H9 (cell line): Measurements from ENCODE around the gene MAPK8IP2. TPM values are rescaled to one million over a fixed set of nuclear protein-coding genes. Genes with fewer than 3 reads are reported as not detected.
"Not testable (repeated sequence)": the region's sequence is repeated elsewhere in the genome, so short reads cannot be mapped to it uniquely, and the experiment has no call there.

Experiments
- DNase-seq: peaks from one replicate; pipeline ENCODE4 v3.0.0-alpha.2; 2017
- H2AFZ ChIP-seq: one replicate; pipeline ENCODE4 v1.6.1; 2013; ENCODE audit warnings: mild to moderate bottlenecking, low read length, control low read depth, moderate library complexity
- H2AK5ac ChIP-seq: 2 replicates; pipeline ENCODE4 v1.6.1; 2013; ENCODE audit warnings: low read length, control low read depth, mixed read lengths; ENCODE audit not compliant: insufficient read length
- H2BK120ac ChIP-seq: one replicate; pipeline ENCODE4 v1.6.1; 2013; ENCODE audit warnings: low read depth, mild to moderate bottlenecking, low read length, control low read depth, inconsistent platforms; ENCODE audit not compliant: poor library complexity, severe bottlenecking
- H2BK12ac ChIP-seq: 2 replicates; pipeline ENCODE4 v1.6.1; 2013; ENCODE audit warnings: low read length, control low read depth, mixed read lengths, low read depth; ENCODE audit not compliant: insufficient read length
- H2BK15ac ChIP-seq: 2 replicates; pipeline ENCODE4 v1.6.1; 2013; ENCODE audit warnings: low read depth, low read length, control low read depth
- H2BK20ac ChIP-seq: one replicate; pipeline ENCODE4 v1.6.1; 2013; ENCODE audit warnings: low read depth, mild to moderate bottlenecking, low read length, control low read depth, inconsistent platforms; ENCODE audit not compliant: poor library complexity, severe bottlenecking
- H2BK5ac ChIP-seq: 2 replicates; pipeline ENCODE4 v1.6.1; 2013; ENCODE audit warnings: low read length, control low read depth, mixed read lengths; ENCODE audit not compliant: insufficient read length
- H3K14ac ChIP-seq: 2 replicates; pipeline ENCODE4 v1.6.1; 2013; ENCODE audit warnings: low read length, control low read depth; ENCODE audit not compliant: insufficient read depth
- H3K18ac ChIP-seq: 2 replicates; pipeline ENCODE4 v1.6.1; 2013; ENCODE audit warnings: low read depth, mild to moderate bottlenecking, mixed read lengths, low read length, control low read depth; ENCODE audit not compliant: insufficient read length
- H3K23ac ChIP-seq: 2 replicates; pipeline ENCODE4 v1.6.1; 2013; ENCODE audit warnings: low read length, control low read depth, mixed read lengths, low read depth; ENCODE audit not compliant: insufficient read length
- H3K23me2 ChIP-seq: 2 replicates; pipeline ENCODE4 v1.6.1; 2013; ENCODE audit warnings: low read depth, mild to moderate bottlenecking, mixed read lengths, low read length, control low read depth; ENCODE audit not compliant: insufficient read length, poor library complexity, severe bottlenecking
- H3K27ac ChIP-seq: 2 replicates; pipeline ENCODE4 v1.5.1; 2013; ENCODE audit warnings: low read length, control low read depth, mixed read lengths, low read depth; ENCODE audit not compliant: insufficient read length
- H3K27me3 ChIP-seq: 2 replicates; pipeline ENCODE4 v1.6.1; 2013; ENCODE audit warnings: low read length, control low read depth, inconsistent platforms; ENCODE audit not compliant: insufficient read depth
- H3K4ac ChIP-seq: 2 replicates; pipeline ENCODE4 v1.6.1; 2013; ENCODE audit warnings: low read depth, mild to moderate bottlenecking, control low read depth, inconsistent platforms, low read length, moderate library complexity
- H3K4me1 ChIP-seq: 2 replicates; pipeline ENCODE4 v1.6.1; 2013; ENCODE audit warnings: low read length, control low read depth, inconsistent platforms; ENCODE audit not compliant: insufficient read depth
- H3K4me2 ChIP-seq: 2 replicates; pipeline ENCODE4 v1.6.1; 2013; ENCODE audit warnings: low read length, control low read depth, mixed read lengths; ENCODE audit not compliant: insufficient read length, insufficient read depth
- H3K56ac ChIP-seq: 2 replicates; pipeline ENCODE4 v1.6.1; 2013; ENCODE audit warnings: low read depth, mild to moderate bottlenecking, mixed read lengths, low read length, control low read depth; ENCODE audit not compliant: insufficient read length
- H3K79me1 ChIP-seq: 2 replicates; pipeline ENCODE4 v1.6.1; 2013; ENCODE audit warnings: low read depth, mild to moderate bottlenecking, moderate library complexity, low read length, control low read depth, inconsistent platforms; ENCODE audit not compliant: insufficient read depth, poor library complexity, severe bottlenecking
- H3K79me2 ChIP-seq: 2 replicates; pipeline ENCODE4 v1.6.1; 2013; ENCODE audit warnings: low read length, control low read depth, inconsistent platforms; ENCODE audit not compliant: insufficient read depth
- H3K9ac ChIP-seq: 2 replicates; pipeline ENCODE4 v1.6.1; 2013; ENCODE audit warnings: low read length, control low read depth, mixed read lengths; ENCODE audit not compliant: insufficient read length; ENCODE audit errors: extremely low read depth
- H3K9me3 ChIP-seq: one replicate; pipeline ENCODE4 v1.6.1; 2013; ENCODE audit warnings: low read depth, low read length, inconsistent platforms; ENCODE audit not compliant: control insufficient read depth
- H3T11ph ChIP-seq: one replicate; pipeline ENCODE4 v1.6.1; 2013; ENCODE audit warnings: mild to moderate bottlenecking, low read length, control low read depth, inconsistent platforms
- H4K20me1 ChIP-seq: one replicate; pipeline ENCODE4 v1.6.1; 2013; ENCODE audit not compliant: control insufficient read depth, insufficient read length, insufficient read depth
- H4K5ac ChIP-seq: 2 replicates; pipeline ENCODE4 v1.6.1; 2013; ENCODE audit warnings: low read depth, mild to moderate bottlenecking, mixed read lengths, low read length, control low read depth; ENCODE audit not compliant: insufficient read length
- H4K8ac ChIP-seq: replicated peaks from 2 replicates; pipeline ENCODE4 v1.6.1; 2013; ENCODE audit warnings: low read length, control low read depth, mixed read lengths, low read depth; ENCODE audit not compliant: insufficient read length
- H4K91ac ChIP-seq: 2 replicates; pipeline ENCODE4 v1.6.1; 2013; ENCODE audit warnings: low read depth, mild to moderate bottlenecking, moderate library complexity, mixed read lengths, low read length, control low read depth; ENCODE audit not compliant: insufficient read length
- H3K27ac Mint-ChIP-seq, 3 experiments: 2 replicates in 2 of 3; 3 replicates in 1 of 3; pipeline ENCODE4 v1.8.0; 2020 to 2021; ENCODE audit warnings: mixed read lengths in 3 of 3, mild to moderate bottlenecking in 1 of 3, moderate library complexity in 1 of 3
- H3K27me3 Mint-ChIP-seq: 2 replicates; pipeline ENCODE4 v1.8.0; 2021; ENCODE audit warnings: low read depth, mild to moderate bottlenecking, moderate library complexity, mixed read lengths
- H3K36me3 Mint-ChIP-seq, 3 experiments: 2 replicates in 2 of 3; 3 replicates in 1 of 3; pipeline ENCODE4 v1.8.0; 2020 to 2021; ENCODE audit warnings: low read depth in 3 of 3, mixed read lengths in 3 of 3; ENCODE audit not compliant: insufficient read depth in 1 of 3
- H3K4me1 Mint-ChIP-seq, 2 experiments: 2 replicates each; pipeline ENCODE4 v1.8.0; 2020; ENCODE audit warnings: mixed read lengths in 2 of 2
- H3K4me3 Mint-ChIP-seq, 2 experiments: 2 replicates in 1 of 2; 3 replicates in 1 of 2; pipeline ENCODE4 v1.8.0; 2020 to 2021; ENCODE audit warnings: mild to moderate bottlenecking in 2 of 2, mixed read lengths in 2 of 2, moderate library complexity in 1 of 2
- H3K9me3 Mint-ChIP-seq, 2 experiments: 2 replicates in 1 of 2; 3 replicates in 1 of 2; pipeline ENCODE4 v1.8.0; 2020; ENCODE audit warnings: mild to moderate bottlenecking in 2 of 2, mixed read lengths in 2 of 2, moderate library complexity in 1 of 2
- CTCF ChIP-seq: fragments of 200-600 bp; sonication (generic); conservative IDR thresholded peaks from 3 replicates; pipeline ENCODE4 v1.8.0; 2021; ENCODE audit warnings: antibody characterized with exemption, mild to moderate bottlenecking
- WGBS: extraction: QIAGEN DNeasy Blood & Tissue Kit; methylation state at CpG from one replicate; pipeline ENCODE4 v1.1.7; 2013; ENCODE audit warnings: missing lambda C conversion rate, low lambda C conversion rate, mixed read lengths; ENCODE audit not compliant: insufficient read length; ENCODE audit errors: extremely low coverage; 5-methylcytosine and 5-hydroxymethylcytosine counted together
- total RNA-seq: library from RNA; stranded (reverse); gene quantifications from 2 replicates; pipeline ENCODE4 v1.2.1, GENCODE V29; 2021

The MAPK8IP2 gene
- total RNA-seq, 1 experiment from 2014 or later, result 5.7 TPM

DNA sequence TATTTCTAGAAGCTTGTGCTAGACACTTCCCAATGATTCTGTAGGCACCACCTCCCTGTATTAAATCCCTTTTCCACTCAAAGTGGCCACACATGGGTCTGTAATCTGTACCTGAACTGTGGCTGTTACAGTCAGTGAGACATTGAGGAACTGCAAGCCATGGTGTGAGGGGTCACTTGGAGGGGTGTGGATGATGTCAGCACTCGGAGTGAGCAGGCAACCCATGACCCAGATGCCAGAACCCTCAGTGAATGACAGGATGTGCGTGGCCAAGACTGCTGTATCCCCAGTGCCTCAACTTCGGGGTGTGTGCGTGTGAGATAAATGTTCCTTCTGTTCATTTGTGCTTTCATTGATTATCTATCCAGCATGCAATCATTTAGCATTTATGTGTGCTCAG is 57.3 kb downstream of the MAPK8IP2 start:
- no peaks in the 10 kb centered on the region for H3K23me2 ChIP-seq
- DNase-seq, result no peak
- H3K9me3 ChIP-seq, result peaks cover 4% of the 10 kb centered on the region
- no peak overlapping the region for H4K8ac ChIP-seq
- no peak overlapping the region for H3K27ac ChIP-seq
- no peak overlapping the region for H4K91ac ChIP-seq
- no peak overlapping the region for H3K4me3 Mint-ChIP-seq
- no peak overlapping the region for H2BK12ac ChIP-seq
- no peaks in the 10 kb centered on the region for H3K4me1 Mint-ChIP-seq
- TF ChIP-seq CTCF, result no peak
- H2BK15ac ChIP-seq, result no peak overlapping the region
- H3K9ac ChIP-seq, result no peak overlapping the region
- H3K9me3 Mint-ChIP-seq, result peaks cover 12 to 17% of the 10 kb centered on the region in 2 experiments; a peak in 4 of 5 replicates
- no peak overlapping the region for H2BK5ac ChIP-seq
- no peak overlapping the region for H3K27ac Mint-ChIP-seq
- H3K79me1 ChIP-seq, result no peaks in the 10 kb centered on the region
- WGBS, result no CpG with 5 or more reads among the region's 4 CpGs
- no peaks in the 10 kb centered on the region for H3K79me2 ChIP-seq
- H2AK5ac ChIP-seq, result no peak overlapping the region
- no peaks in the 10 kb centered on the region for H4K20me1 ChIP-seq
- H3K27me3 ChIP-seq, result peaks cover 3% of the 10 kb centered on the region; the same call in 1 of the 2 replicates
- H2BK20ac ChIP-seq, result no peak overlapping the region
- no peak overlapping the region for H2BK120ac ChIP-seq
- H4K5ac ChIP-seq, result no peak overlapping the region
- H3K4me1 ChIP-seq, result no peaks in the 10 kb centered on the region
- H3K36me3 Mint-ChIP-seq, result peaks cover 0 to 1% (median 0%) of the 10 kb centered on the region in 3 experiments; a peak in 2 of 7 replicates
- no peak overlapping the region for H3K56ac ChIP-seq
- no peak overlapping the region for H3K23ac ChIP-seq
- H3K4ac ChIP-seq, result no peak overlapping the region
- peaks cover 78% of the 10 kb centered on the region for H3K27me3 Mint-ChIP-seq
- no peak overlapping the region for H3K4me2 ChIP-seq
- no peak overlapping the region for H3K18ac ChIP-seq
- no peak overlapping the region for H3T11ph ChIP-seq
- no peak overlapping the region for H2AFZ ChIP-seq
- no peak overlapping the region for H3K14ac ChIP-seq

DNA sequence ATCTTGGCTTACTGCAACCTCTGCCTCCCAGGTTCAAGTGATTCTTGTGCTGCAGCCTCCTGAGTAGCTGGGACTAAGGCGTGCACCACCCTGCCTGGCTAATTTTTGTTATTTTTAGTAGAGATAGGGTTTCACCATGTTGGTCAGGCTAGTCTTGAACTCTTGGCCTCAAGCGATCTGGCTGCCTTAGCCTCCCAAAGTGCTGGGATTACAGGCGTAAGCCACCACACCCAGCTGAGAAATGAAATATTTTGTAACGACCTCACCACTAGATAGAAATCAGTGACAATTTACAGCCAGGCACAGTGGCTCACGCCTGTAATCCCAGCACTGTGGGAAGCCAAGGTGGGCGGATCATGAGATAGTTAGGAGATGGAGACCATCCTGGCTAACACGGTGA is 59.1 kb downstream of the MAPK8IP2 start:
- not testable (repeated sequence) for H3K4me1 ChIP-seq, H3K27ac Mint-ChIP-seq, H3K9me3 Mint-ChIP-seq, H4K91ac ChIP-seq, H3K56ac ChIP-seq, H3K4me2 ChIP-seq, H4K8ac ChIP-seq, H3K9ac ChIP-seq, H3K23me2 ChIP-seq, H2AK5ac ChIP-seq, H4K5ac ChIP-seq, H3K4ac ChIP-seq, H4K20me1 ChIP-seq, H2BK5ac ChIP-seq, H3K79me1 ChIP-seq, H3T11ph ChIP-seq, H3K27ac ChIP-seq, H3K9me3 ChIP-seq, H2BK12ac ChIP-seq, H3K14ac ChIP-seq, H2AFZ ChIP-seq, H3K4me1 Mint-ChIP-seq, H3K79me2 ChIP-seq, H3K23ac ChIP-seq, H3K36me3 Mint-ChIP-seq, H2BK20ac ChIP-seq, H2BK120ac ChIP-seq, DNase-seq, H3K4me3 Mint-ChIP-seq, H3K18ac ChIP-seq, H2BK15ac ChIP-seq, H3K27me3 ChIP-seq
- peaks cover 67% of the 10 kb centered on the region for H3K27me3 Mint-ChIP-seq
- no CpG with 5 or more reads among the region's 7 CpGs for WGBS
